Motor neuron (in vitro differentiated cells): ENCODE data around the gene PRRT1. TPM values are rescaled to one million over a fixed set of nuclear protein-coding genes. Genes with fewer than 3 reads are reported as not detected.

Experiments used
- ATAC-seq, 8 experiments: fragments of 200-7000 bp; cut with Tn5 transposase; replicated peaks in 6 of 8; 2 replicates each; pipeline ENCODE4 v1.8.0; 2021; ENCODE audit warnings: mild to moderate bottlenecking in 8 of 8, moderate library complexity in 8 of 8
- H3K27ac ChIP-seq, 2 donors: fragments of 250-450 bp; sonication (Bioruptor Pico); 2 replicates each; pipeline ENCODE4 v1.9.0; 2021; ENCODE audit warnings: antibody characterized with exemption in 2 of 2, mild to moderate bottlenecking in 2 of 2, moderate library complexity in 1 of 2
- H3K4me1 ChIP-seq, 2 donors: fragments of 250-450 bp; sonication (Bioruptor Pico); replicated peaks in 1 of 2; 2 replicates each; pipeline ENCODE4 v1.6.1; 2021; ENCODE audit warnings: antibody characterized with exemption in 2 of 2, mild to moderate bottlenecking in 2 of 2, moderate library complexity in 1 of 2
- H3K4me3 ChIP-seq, 5 donors: fragments of 250-450 bp; sonication (Bioruptor Pico); 2 replicates each; pipeline ENCODE4 v1.9.0; 2021; ENCODE audit warnings: antibody characterized with exemption in 5 of 5, mild to moderate bottlenecking in 5 of 5, moderate library complexity in 4 of 5
- WGBS, 10 experiments: fragments of 450-650 bp; shearing (Covaris generic); methylation state at CpG; one replicate each; pipeline ENCODE4 v1.0.0; 2022; 5-methylcytosine and 5-hydroxymethylcytosine counted together
- in situ Hi-C, 9 experiments: fragments of 400-800 bp; cut with MboI; loops; one replicate each; pipeline ENCODE4 v1.15.0; 2021; ENCODE audit warnings: low sequenced_read_pairs in 9 of 9, low pct_unique_long_range_greater_than_20kb in 2 of 9; ENCODE audit not compliant: unreplicated experiment in 9 of 9
- total RNA-seq, 8 experiments: library from RNA; unstranded; fragments of 300-600 nt; gene quantifications; 2 replicates each; pipeline versions ENCODE4 v1.2.3 to v1.2.4, GENCODE V29; 2022

Gene PRRT1
- total RNA-seq, 8 experiments from 2014 or later, result 0.50 to 2.9 (median 1.1) TPM

- H3K4me1 ChIP-seq, result peaks cover 3% of the 10 kb centered on the region in 2 donors
- H3K4me3 ChIP-seq, result no peak overlapping the region
- in situ Hi-C loops, result no loop called here
- ATAC-seq, result no peak
- WGBS, 10 experiments, result 80 to 100% (median 100%) methylated on average over 1 to 7 of the region's 7 CpGs; no CpG with 5 or more reads in 3 of the 10 experiments
- H3K27ac ChIP-seq, result no peak overlapping the region
Observed at GRCh38 chr6:32116674-32117073, 35.1 kb downstream of the PRRT1 start.

- WGBS, 10 experiments, result 69 to 100% (median 90%) methylated on average over 1 to 4 of the region's 6 CpGs; no CpG with 5 or more reads in 3 of the 10 experiments
- no peak overlapping the region for H3K27ac ChIP-seq
- no peak for ATAC-seq
- in situ Hi-C loops, result no loop called here
- H3K4me1 ChIP-seq, result peaks cover 3% of the 10 kb centered on the region in 2 donors
- H3K4me3 ChIP-seq, result no peak overlapping the region
Observed at GRCh38 chr6:32115623-32116022, 36.1 kb downstream of the PRRT1 start.

GRCh38 chr6:32114796-32115195 lies 36.9 kb downstream of the PRRT1 start:
- in situ Hi-C loops, result no loop called here

GRCh38 chr6:32113386-32114352 lies 38.1 kb downstream of the PRRT1 start:
- in situ Hi-C loops, result no loop called here
- Histone ChIP-seq H3K4me3 (no peak overlapping the region), H3K27ac (no peak overlapping the region), H3K4me1 (peaks cover 3 to 4% of the 10 kb centered on the region in 2 donors)
- 28 to 100% (median 75%) methylated on average over 1 to 6 of the region's 9 CpGs for WGBS, 10 experiments
- ATAC-seq, result peak; percentile 11 to 66 (median 39)

More at GRCh38 chr6:32114796-32115195, 36.9 kb downstream of the PRRT1 start:
- Histone ChIP-seq H3K4me3 (no peak overlapping the region), H3K4me1 (peaks cover 3% of the 10 kb centered on the region in 2 donors), H3K27ac (no peak overlapping the region)
- 0 to 100% (median 72%) methylated on average over 1 to 2 of the region's 8 CpGs; no CpG with 5 or more reads in 4 of the 10 experiments for WGBS, 10 experiments
- ATAC-seq, result peak in 2 of 8 experiments; percentile 23 to 35

GRCh38 chr6:32112431-32112980 lies 39.2 kb downstream of the PRRT1 start:
- in situ Hi-C loops, result no loop called here
- H3K4me3 ChIP-seq, result no peak overlapping the region
- no peak for ATAC-seq
- no peak overlapping the region for H3K27ac ChIP-seq
- WGBS, 10 experiments, result 4 to 100% (median 43%) methylated on average over 1 to 5 of the region's 9 CpGs; no CpG with 5 or more reads in 1 of the 10 experiments
- H3K4me1 ChIP-seq, result peaks cover 10 to 15% of the 10 kb centered on the region in 2 donors

- Histone ChIP-seq H3K27ac (no peak overlapping the region), H3K4me3 (no peak overlapping the region), H3K4me1 (peaks cover 10 to 15% of the 10 kb centered on the region in 2 donors)
- ATAC-seq, result no peak
- 41 to 100% (median 91%) methylated on average over 1 to 6 of the region's 7 CpGs; no CpG with 5 or more reads in 1 of the 10 experiments for whole genome bisulfite sequencing, 10 experiments
- in situ Hi-C loops, result no loop called here
Observed at GRCh38 chr6:32111424-32112066, 40.2 kb downstream of the PRRT1 start.

GRCh38 chr6:32110632-32111031 lies 41.1 kb downstream of the PRRT1 start:
- Histone ChIP-seq H3K27ac (no peak overlapping the region), H3K4me3 (no peak overlapping the region), H3K4me1 (peaks cover 10 to 15% of the 10 kb centered on the region in 2 donors)
- WGBS, 10 experiments, result 78 to 89% (median 80%) methylated on average over 1 to 5 of the region's 7 CpGs; no CpG with 5 or more reads in 6 of the 10 experiments
- no peak for ATAC-seq
- in situ Hi-C loops, result no loop called here

- no peak overlapping the region for H3K27ac ChIP-seq
- ATAC-seq, result no peak
- H3K4me1 ChIP-seq, result peaks cover 10 to 15% of the 10 kb centered on the region in 2 donors
- H3K4me3 ChIP-seq, result no peak overlapping the region
- in situ Hi-C loops, result no loop called here
- WGBS, 10 experiments, result 22 to 52% (median 28%) methylated on average over 2 to 4 of the region's 6 CpGs; no CpG with 5 or more reads in 6 of the 10 experiments
Observed at GRCh38 chr6:32109765-32110160, 42.0 kb downstream of the PRRT1 start.

GRCh38 chr6:32109114-32109764 lies 42.5 kb downstream of the PRRT1 start, which contains the start of gene TNXB:
Gene TNXB, minus strand, starts transcription at chr6:32109338. Its CDS starts 11,140 bp downstream, at chr6:32098198.
- H3K4me3 ChIP-seq, result no peak within 1 kb of the TSS
- 0 to 20% methylated on average over 1 of the region's 12 CpGs; no CpG with 5 or more reads in 8 of the 10 experiments for WGBS, 10 experiments
- H3K4me1 ChIP-seq, result peaks cover 10 to 15% of the 10 kb centered on the region in 2 donors
- H3K27ac ChIP-seq, result no peak within 1 kb of the TSS
- ATAC-seq, result peak; percentile 2 to 67 (median 45)
- in situ Hi-C loops, result no loop called here

GRCh38 chr6:32108727-32109113 lies 43.0 kb downstream of the PRRT1 start:
- in situ Hi-C loops, result no loop called here
- WGBS, 10 experiments, result 0 to 31% (median 14%) methylated on average over 1 to 5 of the region's 6 CpGs; no CpG with 5 or more reads in 6 of the 10 experiments

GRCh38 chr6:32108094-32108627 lies 43.6 kb downstream of the PRRT1 start:
- Histone ChIP-seq H3K27ac (no peak overlapping the region), H3K4me1 (peaks cover 10 to 15% of the 10 kb centered on the region in 2 donors), H3K4me3 (no peak overlapping the region)
- peak; percentile 36 to 74 (median 66) for ATAC-seq
- WGBS, 10 experiments, result 0 to 20% methylated on average over 1 to 2 of the region's 15 CpGs; no CpG with 5 or more reads in 8 of the 10 experiments
- in situ Hi-C loops, result no loop called here

More at GRCh38 chr6:32108727-32109113, 43.0 kb downstream of the PRRT1 start:
- ATAC-seq, result peak; percentile 1 to 31 (median 20)
- H3K4me3 ChIP-seq, result no peak overlapping the region
- H3K27ac ChIP-seq, result no peak overlapping the region
- H3K4me1 ChIP-seq, result peaks cover 10 to 15% of the 10 kb centered on the region in 2 donors

GRCh38 chr6:32107406-32107805 lies 44.3 kb downstream of the PRRT1 start:
- 60 to 100% methylated on average over 1 of the region's 1 CpG; no CpG with 5 or more reads in 8 of the 10 experiments for WGBS, 10 experiments
- no peak for ATAC-seq
- Histone ChIP-seq H3K4me3 (no peak overlapping the region), H3K4me1 (peaks cover 10 to 15% of the 10 kb centered on the region in 2 donors), H3K27ac (no peak overlapping the region)
- in situ Hi-C loops, result no loop called here
